PFSK-1 (cell line): ENCODE measurements around the gene LSP1.

Experiments
- FOXP2 ChIP-seq: optimal IDR thresholded peaks from 2 replicates; pipeline ENCODE3; 2011; ENCODE audit warnings: borderline replicate concordance, control low read depth, inconsistent platforms; ENCODE audit not compliant: insufficient read depth; ENCODE audit errors: extremely low read length, extremely low read depth
- POLR2AphosphoS5 ChIP-seq: IDR thresholded peaks from 2 replicates; pipeline ENCODE4 v1.6.1; 2012; ENCODE audit warnings: low read depth, mild to moderate bottlenecking, control low read depth, low read length, moderate library complexity
- SIN3A ChIP-seq: IDR thresholded peaks from 2 replicates; pipeline ENCODE4 v1.6.1; 2012; ENCODE audit warnings: mild to moderate bottlenecking, low read length, moderate library complexity, borderline replicate concordance; ENCODE audit not compliant: insufficient read depth
- TAF1 ChIP-seq: IDR thresholded peaks from 2 replicates; pipeline ENCODE4 v1.6.1; 2012; ENCODE audit warnings: low read length, control low read depth, borderline replicate concordance; ENCODE audit not compliant: insufficient read depth
- TF ChIP-seq, protein P1 (sequence below), 2 experiments: IDR thresholded peaks; 2 replicates each; pipeline versions ENCODE4 v1.6.1 to v1.8.0; 2011 to 2012; ENCODE audit warnings: low read depth in 2 of 2, low read length in 2 of 2, control low read depth in 1 of 2, inconsistent platforms in 1 of 2, mild to moderate bottlenecking in 1 of 2, moderate library complexity in 1 of 2; ENCODE audit not compliant: insufficient read depth in 1 of 2

DNA sequence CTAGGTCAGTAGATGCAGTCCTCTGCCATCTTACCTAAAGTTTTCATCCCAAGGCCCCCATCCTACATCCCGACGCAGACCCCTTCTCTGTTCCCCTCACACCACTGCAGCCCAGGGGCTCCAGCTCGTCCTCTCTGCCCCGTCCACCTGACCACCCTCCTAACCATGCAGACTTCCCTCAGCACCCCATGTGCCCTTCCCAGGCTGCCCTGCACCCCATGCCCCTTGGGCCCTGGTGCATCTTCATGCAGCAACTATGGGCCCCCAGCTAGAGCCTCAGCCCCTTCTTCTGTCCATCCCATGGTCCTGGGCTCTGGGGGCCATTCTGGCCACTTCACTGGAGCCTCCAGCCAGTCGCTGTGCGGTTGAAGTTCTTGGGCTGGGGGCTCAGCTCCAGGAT lies 35.9 kb downstream of the LSP1 start:
- TF ChIP-seq, protein P1, sequence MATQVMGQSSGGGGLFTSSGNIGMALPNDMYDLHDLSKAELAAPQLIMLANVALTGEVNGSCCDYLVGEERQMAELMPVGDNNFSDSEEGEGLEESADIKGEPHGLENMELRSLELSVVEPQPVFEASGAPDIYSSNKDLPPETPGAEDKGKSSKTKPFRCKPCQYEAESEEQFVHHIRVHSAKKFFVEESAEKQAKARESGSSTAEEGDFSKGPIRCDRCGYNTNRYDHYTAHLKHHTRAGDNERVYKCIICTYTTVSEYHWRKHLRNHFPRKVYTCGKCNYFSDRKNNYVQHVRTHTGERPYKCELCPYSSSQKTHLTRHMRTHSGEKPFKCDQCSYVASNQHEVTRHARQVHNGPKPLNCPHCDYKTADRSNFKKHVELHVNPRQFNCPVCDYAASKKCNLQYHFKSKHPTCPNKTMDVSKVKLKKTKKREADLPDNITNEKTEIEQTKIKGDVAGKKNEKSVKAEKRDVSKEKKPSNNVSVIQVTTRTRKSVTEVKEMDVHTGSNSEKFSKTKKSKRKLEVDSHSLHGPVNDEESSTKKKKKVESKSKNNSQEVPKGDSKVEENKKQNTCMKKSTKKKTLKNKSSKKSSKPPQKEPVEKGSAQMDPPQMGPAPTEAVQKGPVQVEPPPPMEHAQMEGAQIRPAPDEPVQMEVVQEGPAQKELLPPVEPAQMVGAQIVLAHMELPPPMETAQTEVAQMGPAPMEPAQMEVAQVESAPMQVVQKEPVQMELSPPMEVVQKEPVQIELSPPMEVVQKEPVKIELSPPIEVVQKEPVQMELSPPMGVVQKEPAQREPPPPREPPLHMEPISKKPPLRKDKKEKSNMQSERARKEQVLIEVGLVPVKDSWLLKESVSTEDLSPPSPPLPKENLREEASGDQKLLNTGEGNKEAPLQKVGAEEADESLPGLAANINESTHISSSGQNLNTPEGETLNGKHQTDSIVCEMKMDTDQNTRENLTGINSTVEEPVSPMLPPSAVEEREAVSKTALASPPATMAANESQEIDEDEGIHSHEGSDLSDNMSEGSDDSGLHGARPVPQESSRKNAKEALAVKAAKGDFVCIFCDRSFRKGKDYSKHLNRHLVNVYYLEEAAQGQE (IDR thresholded peaks at IDR 0.05; ENCODE audit: insufficient read depth in 1 of 2, low read depth in 2 of 2, low read length in 2 of 2) = no peak
- TF ChIP-seq POLR2AphosphoS5 = no peak
- TF ChIP-seq TAF1 = no peak
- no peak for TF ChIP-seq SIN3A
- no peak for TF ChIP-seq FOXP2
